ENCODE results near the gene ZNF598.
"Not testable (repeated sequence)": the region's sequence is repeated elsewhere in the genome, so short reads cannot be mapped to it uniquely, and the experiment has no call there.

The ZNF598 gene

GRCh38 chr16:1958715-1959268 is 50.8 kb downstream of the ZNF598 start:
- no peak for DNase-seq (ENCODE audit: low read depth in 2 of 2)

- DNase-seq (ENCODE audit: low read depth in 2 of 2), result not testable (repeated sequence)
Measured at GRCh38 chr16:1958143-1958491, 51.5 kb downstream of the ZNF598 start.

- not testable (repeated sequence) for DNase-seq (ENCODE audit: low read depth in 2 of 2)
Measured at GRCh38 chr16:1957434-1958142, 52.0 kb downstream of the ZNF598 start.

- DNase-seq (ENCODE audit: low read depth in 2 of 2), result no peak
Measured at GRCh38 chr16:1953734-1954133, 55.9 kb downstream of the ZNF598 start.

- no peak for DNase-seq (ENCODE audit: low read depth in 2 of 2)
Measured at GRCh38 chr16:1950559-1950958, 59.1 kb downstream of the ZNF598 start.

GRCh38 chr16:1950047-1950446 is 59.6 kb downstream of the ZNF598 start:
- no peak for DNase-seq (ENCODE audit: low read depth in 2 of 2)

GRCh38 chr16:1949507-1949906 is 60.1 kb downstream of the ZNF598 start:
- DNase-seq (ENCODE audit: low read depth in 2 of 2), result no peak
